Activated T-helper 2 cell treated with anti-CD3 and anti-CD28 coated beads, Interferon-gamma antibody, Interleukin-2, Interleukin-4, amounts not matched to agents 10 μg/mL and 5 μg/mL and 100 μg/mL, durations not matched to agents 14 hours and 24 hours and 36 hours (primary cell): ENCODE measurements around the gene SLC41A1. TPM values are rescaled to one million over a fixed set of nuclear protein-coding genes. Genes with fewer than 3 reads are reported as not detected.

ENCODE experiments used
- DNase-seq: peaks from one replicate; pipeline ENCODE4 v3.0.0; 2021; ENCODE audit warnings: low spot score
- H3K27ac Mint-ChIP-seq: one replicate; pipeline ENCODE4 v1.8.0; 2021; ENCODE audit warnings: mixed read lengths
- H3K27me3 Mint-ChIP-seq: one replicate; pipeline ENCODE4 v1.8.0; 2021; ENCODE audit warnings: low read depth, mixed read lengths
- H3K36me3 Mint-ChIP-seq: one replicate; pipeline ENCODE4 v1.8.0; 2021; ENCODE audit warnings: low read depth, mixed read lengths
- H3K4me1 Mint-ChIP-seq: one replicate; pipeline ENCODE4 v1.8.0; 2021; ENCODE audit warnings: low read depth, mixed read lengths
- H3K4me3 Mint-ChIP-seq: one replicate; pipeline ENCODE4 v1.8.0; 2021; ENCODE audit warnings: low read depth, mild to moderate bottlenecking, moderate library complexity, mixed read lengths
- H3K9me3 Mint-ChIP-seq: one replicate; pipeline ENCODE4 v1.8.0; 2021; ENCODE audit warnings: mixed read lengths
- intact Hi-C: fragments of 100-400 bp; cut with micrococcal nuclease; formaldehyde crosslinking; loops from one replicate; pipeline ENCODE4 v1.15.1; 2023
- total RNA-seq: library from RNA; stranded (reverse); gene quantifications from 2 replicates; pipeline ENCODE4 v1.2.3, GENCODE V29; 2022

Gene SLC41A1
- total RNA-seq, 1 donor from 2014 or later: 46.9 TPM

GRCh38 chr1:205760606-205761005 is 52.4 kb downstream of the SLC41A1 start:
- intact Hi-C loops: no loop called here
- DNase-seq: no peak
- H3K27me3 Mint-ChIP-seq: no peaks in the 10 kb centered on the region
- no peaks in the 10 kb centered on the region for H3K36me3 Mint-ChIP-seq
- peaks cover 8% of the 10 kb centered on the region for H3K4me1 Mint-ChIP-seq
- no peak overlapping the region for H3K27ac Mint-ChIP-seq
- no peak overlapping the region for H3K4me3 Mint-ChIP-seq
- no peaks in the 10 kb centered on the region for H3K9me3 Mint-ChIP-seq

- DNase-seq: no peak
- H3K27ac Mint-ChIP-seq: no peak overlapping the region
- no peak overlapping the region for H3K4me3 Mint-ChIP-seq
- H3K27me3 Mint-ChIP-seq: peaks cover 3% of the 10 kb centered on the region
- H3K4me1 Mint-ChIP-seq: peaks cover 3% of the 10 kb centered on the region
- intact Hi-C loops: no loop called here
- no peaks in the 10 kb centered on the region for H3K36me3 Mint-ChIP-seq
- H3K9me3 Mint-ChIP-seq: no peaks in the 10 kb centered on the region
Observed at GRCh38 chr1:205756552-205756951, 56.4 kb downstream of the SLC41A1 start.

- peaks cover 3% of the 10 kb centered on the region for H3K36me3 Mint-ChIP-seq
- intact Hi-C loops: no loop called here
- H3K27ac Mint-ChIP-seq: no peak overlapping the region
- peaks cover 13% of the 10 kb centered on the region for H3K4me1 Mint-ChIP-seq
- no peak for DNase-seq
- H3K4me3 Mint-ChIP-seq: no peak overlapping the region
- H3K9me3 Mint-ChIP-seq: no peaks in the 10 kb centered on the region
- H3K27me3 Mint-ChIP-seq: peaks cover 3% of the 10 kb centered on the region
Observed at GRCh38 chr1:205754857-205755256, 58.1 kb downstream of the SLC41A1 start.

GRCh38 chr1:205751036-205751651 is 61.9 kb downstream of the SLC41A1 start:
- Mint-ChIP-seq H3K4me1 (peaks cover 32% of the 10 kb centered on the region), H3K27me3 (peaks cover 3% of the 10 kb centered on the region), H3K27ac (peak overlapping the region; percentile 98), H3K4me3 (peak overlapping the region; percentile 92), H3K36me3 (peaks cover 29% of the 10 kb centered on the region), H3K9me3 (no peaks in the 10 kb centered on the region)
- intact Hi-C loops: no loop called here
- DNase-seq: no peak

GRCh38 chr1:205750138-205751035 is 62.6 kb downstream of the SLC41A1 start, which contains the start of gene NUCKS1:
Gene NUCKS1 (minus strand): TSS chr1:205750182. CDS start chr1:205749973, 209 bp downstream.
- intact Hi-C loops: loop anchor here (1.0 kb wide), 1 partner anchor 22 kb away; no protein-coding TSS in a partner anchor
- Mint-ChIP-seq H3K27ac (peak within 1 kb of the TSS; percentile 98), H3K9me3 (no peaks in the 10 kb centered on the region), H3K36me3 (peaks cover 34% of the 10 kb centered on the region), H3K4me3 (peak within 1 kb of the TSS; percentile 99), H3K4me1 (peaks cover 35% of the 10 kb centered on the region), H3K27me3 (peaks cover 3% of the 10 kb centered on the region)
- DNase-seq: peak; percentile 96

GRCh38 chr1:205749234-205750137 is 63.5 kb downstream of the SLC41A1 start:
- peak; percentile 93 for DNase-seq
- peak overlapping the region; percentile 99 for H3K4me3 Mint-ChIP-seq
- peak overlapping the region; percentile 98 for H3K27ac Mint-ChIP-seq
- H3K36me3 Mint-ChIP-seq: peaks cover 38% of the 10 kb centered on the region
- H3K4me1 Mint-ChIP-seq: peaks cover 39% of the 10 kb centered on the region
- peaks cover under 1% of the 10 kb centered on the region for H3K27me3 Mint-ChIP-seq
- intact Hi-C loops: loop anchor here (1.0 to 2.0 kb wide), 5 partner anchors 23 to 118 kb away; partner anchors contain the start of gene SLC41A1
- H3K9me3 Mint-ChIP-seq: no peaks in the 10 kb centered on the region

- peak; percentile 19 for DNase-seq
- no peaks in the 10 kb centered on the region for H3K27me3 Mint-ChIP-seq
- no peaks in the 10 kb centered on the region for H3K9me3 Mint-ChIP-seq
- H3K36me3 Mint-ChIP-seq: peaks cover 41% of the 10 kb centered on the region
- H3K4me1 Mint-ChIP-seq: peaks cover 44% of the 10 kb centered on the region
- H3K4me3 Mint-ChIP-seq: peak overlapping the region; percentile 99
- H3K27ac Mint-ChIP-seq: peak overlapping the region; percentile 93
- intact Hi-C loops: loop anchor here (1.0 to 2.0 kb wide), 4 partner anchors 30 to 117 kb away; partner anchors contain the start of gene SLC41A1
Observed at GRCh38 chr1:205748403-205749233, 64.4 kb downstream of the SLC41A1 start.

GRCh38 chr1:205746757-205747412 is 66.1 kb downstream of the SLC41A1 start:
- H3K9me3 Mint-ChIP-seq: no peaks in the 10 kb centered on the region
- no peak for DNase-seq
- intact Hi-C loops: no loop called here
- peak overlapping the region; percentile 10 for H3K27ac Mint-ChIP-seq
- no peaks in the 10 kb centered on the region for H3K27me3 Mint-ChIP-seq
- peak overlapping the region; percentile 66 for H3K4me3 Mint-ChIP-seq
- H3K4me1 Mint-ChIP-seq: peaks cover 49% of the 10 kb centered on the region
- H3K36me3 Mint-ChIP-seq: peaks cover 47% of the 10 kb centered on the region

GRCh38 chr1:205744403-205744802 is 68.6 kb downstream of the SLC41A1 start:
- Mint-ChIP-seq H3K27ac (no peak overlapping the region), H3K4me1 (peaks cover 41% of the 10 kb centered on the region), H3K9me3 (no peaks in the 10 kb centered on the region), H3K27me3 (no peaks in the 10 kb centered on the region), H3K4me3 (no peak overlapping the region), H3K36me3 (peaks cover 49% of the 10 kb centered on the region)
- no peak for DNase-seq
- intact Hi-C loops: no loop called here

GRCh38 chr1:205743977-205744376 is 69.0 kb downstream of the SLC41A1 start:
- H3K27ac Mint-ChIP-seq: no peak overlapping the region
- DNase-seq: no peak
- no peaks in the 10 kb centered on the region for H3K27me3 Mint-ChIP-seq
- peaks cover 45% of the 10 kb centered on the region for H3K4me1 Mint-ChIP-seq
- H3K9me3 Mint-ChIP-seq: no peaks in the 10 kb centered on the region
- no peak overlapping the region for H3K4me3 Mint-ChIP-seq
- peaks cover 53% of the 10 kb centered on the region for H3K36me3 Mint-ChIP-seq
- intact Hi-C loops: no loop called here

- Mint-ChIP-seq H3K4me3 (no peak overlapping the region), H3K27ac (no peak overlapping the region), H3K36me3 (peaks cover 46% of the 10 kb centered on the region), H3K4me1 (peaks cover 34% of the 10 kb centered on the region), H3K27me3 (no peaks in the 10 kb centered on the region), H3K9me3 (no peaks in the 10 kb centered on the region)
- intact Hi-C loops: no loop called here
- DNase-seq: no peak
Observed at GRCh38 chr1:205741681-205742080, 71.3 kb downstream of the SLC41A1 start.
